GM18867 (cell line): Measurements from ENCODE around the gene REC114.

Source experiments
- ATAC-seq: cut with Tn5 transposase; IDR thresholded peaks from one replicate; pipeline ENCODE4 v1.9.1; 2021; ENCODE audit warnings: mild to moderate bottlenecking, moderate library complexity; ENCODE audit not compliant: unreplicated experiment

The REC114 gene

GRCh38 chr15:73601451-73602445 lies 158.8 kb downstream of the REC114 start:
- no peak for ATAC-seq

DNA sequence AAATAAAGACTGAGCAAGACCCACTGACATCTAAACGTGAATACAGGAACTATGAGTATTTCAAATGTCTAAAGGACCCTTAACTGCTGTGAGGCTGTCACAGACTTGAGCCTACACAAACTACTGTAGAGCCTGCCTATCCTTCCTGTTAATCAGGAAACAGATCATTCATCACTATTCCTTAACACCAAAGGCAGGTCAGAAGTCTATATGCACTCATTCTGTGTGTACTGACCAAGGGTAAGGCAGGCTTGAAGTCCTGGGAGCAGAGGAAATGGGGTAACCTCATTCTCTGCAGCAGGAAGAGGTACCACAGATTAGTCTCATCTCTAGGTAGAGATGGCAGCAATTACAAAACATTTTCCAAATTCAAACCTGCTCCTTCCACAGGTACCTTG lies 159.5 kb downstream of the REC114 start:
- ATAC-seq: no peak

GRCh38 chr15:73602992-73603391 lies 160.0 kb downstream of the REC114 start:
- ATAC-seq: no peak

GRCh38 chr15:73604477-73604876 lies 161.5 kb downstream of the REC114 start:
- ATAC-seq: no peak

DNA sequence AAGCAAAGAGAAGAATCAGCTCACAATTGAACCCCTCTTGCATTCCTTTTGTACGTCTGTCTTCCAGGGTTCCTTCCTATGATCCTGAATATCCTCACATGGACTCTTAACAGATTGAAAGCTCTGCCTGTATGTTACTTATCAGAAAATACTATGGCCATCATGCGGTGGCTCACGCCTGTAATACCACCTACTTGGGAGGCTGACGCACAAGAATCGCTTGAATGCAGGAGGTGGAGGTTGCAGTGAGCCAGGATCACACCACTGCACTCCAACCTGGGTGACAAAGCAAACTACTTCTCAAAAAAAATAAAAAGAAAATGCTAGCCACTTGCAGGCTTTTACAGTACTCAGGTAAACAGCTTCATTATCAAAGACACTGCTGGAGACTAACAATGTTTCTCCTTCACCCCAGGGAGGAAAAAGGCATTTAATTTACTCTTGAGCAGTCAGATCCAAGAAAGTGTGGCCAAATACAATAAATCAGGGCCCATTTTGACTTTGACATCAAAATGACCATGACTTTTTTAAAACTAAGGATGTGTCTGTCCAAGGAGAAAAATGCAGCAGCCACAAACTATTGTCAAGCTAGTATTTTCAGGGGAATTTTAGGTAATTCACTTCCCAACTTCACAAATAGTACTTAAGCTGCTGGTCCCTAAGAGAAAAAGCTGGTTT lies 162.9 kb downstream of the REC114 start:
- ATAC-seq: no peak

- no peak for ATAC-seq
These were observed 164.4 kb downstream of the REC114 start for GRCh38 chr15:73607405-73607804.

- ATAC-seq: no peak
These were observed 164.9 kb downstream of the REC114 start for GRCh38 chr15:73607843-73608242.

DNA sequence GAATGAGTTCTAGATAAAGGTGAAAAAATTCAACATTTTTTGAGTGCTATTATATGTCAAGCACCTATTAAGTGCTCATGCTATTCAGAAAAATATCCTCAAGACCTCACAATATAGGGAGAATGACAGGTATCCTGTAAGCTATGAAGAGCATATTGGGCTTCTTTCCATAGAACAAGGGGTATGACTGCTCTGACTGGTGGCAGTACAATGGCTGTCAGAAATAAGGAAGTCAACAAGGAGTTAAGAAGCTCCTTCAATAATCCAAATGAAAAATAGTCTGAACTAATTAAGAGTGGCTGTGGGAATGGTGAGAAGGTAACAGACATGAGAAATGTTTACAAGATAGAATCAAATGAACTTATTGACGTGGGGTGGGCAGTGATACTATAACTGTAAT lies 165.5 kb downstream of the REC114 start:
- no peak for ATAC-seq

GRCh38 chr15:73608941-73609340 lies 166.0 kb downstream of the REC114 start:
- no peak for ATAC-seq
